ENCODE results near the gene ZBTB39.

- TF ChIP-seq CTCF (IDR thresholded peaks at IDR 0.05) (no peak), POLR2A (IDR thresholded peaks at IDR 0.05) (no peak)
Measured at GRCh38 chr12:57055824-57056223, 49.5 kb upstream of the ZBTB39 start.
